Thymus (tissue), 11 donors: ENCODE measurements around the gene GCGR. TPM values are rescaled to one million over a fixed set of nuclear protein-coding genes. Genes with fewer than 3 reads are reported as not detected.

Source experiments
- DNase-seq, 9 donors: peaks; one replicate each; pipeline ENCODE4 v3.0.0-alpha.2; 2013; ENCODE audit warnings: low spot score in 9 of 9, low read depth in 6 of 9, missing footprints in 1 of 9
- H3K27ac ChIP-seq, 2 donors: one replicate each; pipeline ENCODE4 v1.5.1; 2013; ENCODE audit warnings: control low read depth in 1 of 2, low read depth in 1 of 2, low read length in 1 of 2, mild to moderate bottlenecking in 1 of 2, moderate library complexity in 1 of 2
- H3K27me3 ChIP-seq, 2 donors: one replicate each; pipeline ENCODE4 v1.5.1; 2013; ENCODE audit warnings: low read length in 1 of 2; ENCODE audit not compliant: control insufficient read depth in 2 of 2, insufficient read depth in 1 of 2
- H3K36me3 ChIP-seq, 2 donors: one replicate each; pipeline ENCODE4 v1.5.1; 2013; ENCODE audit warnings: low read length in 1 of 2, mild to moderate bottlenecking in 1 of 2, moderate library complexity in 1 of 2; ENCODE audit not compliant: control insufficient read depth in 2 of 2, insufficient read depth in 2 of 2
- H3K4me1 ChIP-seq, 2 donors: one replicate each; pipeline ENCODE4 v1.5.1; 2013; ENCODE audit warnings: low read length in 2 of 2; ENCODE audit not compliant: control insufficient read depth in 2 of 2, insufficient read depth in 2 of 2
- H3K4me3 ChIP-seq, 2 donors: one replicate each; pipeline ENCODE4 v1.5.1; 2013; ENCODE audit warnings: low read length in 2 of 2, control low read depth in 1 of 2, mild to moderate bottlenecking in 1 of 2
- H3K9me3 ChIP-seq, 2 donors: one replicate each; pipeline ENCODE4 v1.5.1; 2013; ENCODE audit warnings: low read length in 1 of 2, mild to moderate bottlenecking in 1 of 2; ENCODE audit not compliant: control insufficient read depth in 2 of 2, insufficient read depth in 1 of 2
- WGBS: extraction: QIAGEN DNeasy Blood & Tissue Kit; methylation state at CpG from one replicate; pipeline ENCODE4 v1.1.7; 2013; 5-methylcytosine and 5-hydroxymethylcytosine counted together
- polyA plus RNA-seq: library from polyadenylated mRNA; stranded (reverse); fragments of 200-250 nt; gene quantifications from one replicate; pipeline ENCODE4 v1.2.3, GENCODE V29; 2013
- total RNA-seq: library from RNA; stranded (reverse); fragments of 120-200 nt; gene quantifications from one replicate; pipeline ENCODE4 v1.2.4, GENCODE V29; 2013
- donor health status: healthy.

GCGR gene
- total and polyA plus RNA-seq, 2 donors: 0.05 to 0.80 TPM

GRCh38 chr17:81843713-81844326, 39.9 kb downstream of the GCGR start:
- Histone ChIP-seq H3K36me3 (peaks cover 57 to 59% of the 10 kb centered on the region in 2 donors), H3K27ac (no peak overlapping the region), H3K4me1 (peaks cover 0 to 8% of the 10 kb centered on the region in 2 donors), H3K9me3 (no peaks in the 10 kb centered on the region), H3K27me3 (peaks cover 0 to 2% of the 10 kb centered on the region in 2 donors), H3K4me3 (no peak overlapping the region)
- 98% methylated on average over 30 of the region's 30 CpGs for WGBS
- DNase-seq: no peak

GRCh38 chr17:81844327-81844851, 40.4 kb downstream of the GCGR start:
- H3K9me3 ChIP-seq: no peaks in the 10 kb centered on the region
- no peak overlapping the region for H3K4me3 ChIP-seq
- H3K4me1 ChIP-seq: peaks cover 0 to 8% of the 10 kb centered on the region in 2 donors
- H3K27ac ChIP-seq: no peak overlapping the region
- peaks cover 59 to 60% of the 10 kb centered on the region in 2 donors for H3K36me3 ChIP-seq
- peaks cover 0 to 2% of the 10 kb centered on the region in 2 donors for H3K27me3 ChIP-seq
- no peak for DNase-seq
- WGBS: 98% methylated on average over 14 of the region's 14 CpGs

- H3K4me1 ChIP-seq: peaks cover 0 to 8% of the 10 kb centered on the region in 2 donors
- peaks cover 60 to 62% of the 10 kb centered on the region in 2 donors for H3K36me3 ChIP-seq
- H3K4me3 ChIP-seq: no peak overlapping the region
- no peak overlapping the region for H3K27ac ChIP-seq
- DNase-seq: no peak
- H3K9me3 ChIP-seq: no peaks in the 10 kb centered on the region
- WGBS: 95% methylated on average over 13 of the region's 13 CpGs
- H3K27me3 ChIP-seq: peaks cover 0 to 2% of the 10 kb centered on the region in 2 donors
Measured at GRCh38 chr17:81844887-81845286, 40.9 kb downstream of the GCGR start.

- Histone ChIP-seq H3K4me3 (no peak overlapping the region), H3K27ac (no peak overlapping the region), H3K4me1 (peaks cover 0 to 8% of the 10 kb centered on the region in 2 donors), H3K27me3 (peaks cover 0 to 2% of the 10 kb centered on the region in 2 donors), H3K9me3 (no peaks in the 10 kb centered on the region), H3K36me3 (peaks cover 60 to 62% of the 10 kb centered on the region in 2 donors)
- DNase-seq: no peak
- 98% methylated on average over 13 of the region's 13 CpGs for WGBS
Measured at GRCh38 chr17:81845361-81845760, 41.4 kb downstream of the GCGR start.

- Histone ChIP-seq H3K9me3 (no peaks in the 10 kb centered on the region), H3K27me3 (peaks cover 0 to 2% of the 10 kb centered on the region in 2 donors), H3K27ac (no peak overlapping the region), H3K4me1 (peaks cover 0 to 6% of the 10 kb centered on the region in 2 donors), H3K36me3 (peaks cover 62 to 64% of the 10 kb centered on the region in 2 donors), H3K4me3 (no peak overlapping the region)
- WGBS: 98% methylated on average over 38 of the region's 38 CpGs
- no peak for DNase-seq
Measured at GRCh38 chr17:81845881-81846742, 42.2 kb downstream of the GCGR start.

- Histone ChIP-seq H3K27me3 (peaks cover 0 to 2% of the 10 kb centered on the region in 2 donors), H3K4me3 (no peak overlapping the region), H3K36me3 (peaks cover 71 to 73% of the 10 kb centered on the region in 2 donors), H3K9me3 (no peaks in the 10 kb centered on the region), H3K27ac (no peak overlapping the region), H3K4me1 (no peaks in the 10 kb centered on the region)
- WGBS: 97% methylated on average over 24 of the region's 24 CpGs
- DNase-seq: no peak
Measured at GRCh38 chr17:81846743-81847689, 43.1 kb downstream of the GCGR start.

- peaks cover 72 to 76% of the 10 kb centered on the region in 2 donors for H3K36me3 ChIP-seq
- no peak overlapping the region for H3K4me3 ChIP-seq
- H3K9me3 ChIP-seq: no peaks in the 10 kb centered on the region
- H3K4me1 ChIP-seq: no peaks in the 10 kb centered on the region
- 98% methylated on average over 12 of the region's 12 CpGs for WGBS
- no peak overlapping the region for H3K27ac ChIP-seq
- DNase-seq: no peak
- H3K27me3 ChIP-seq: peaks cover 0 to 2% of the 10 kb centered on the region in 2 donors
Measured at GRCh38 chr17:81849457-81849856, 45.5 kb downstream of the GCGR start.

GRCh38 chr17:81851423-81851822, 47.5 kb downstream of the GCGR start:
- H3K27me3 ChIP-seq: peaks cover 0 to under 1% of the 10 kb centered on the region in 2 donors
- no peak for DNase-seq
- H3K36me3 ChIP-seq: peaks cover 68 to 72% of the 10 kb centered on the region in 2 donors
- 98% methylated on average over 16 of the region's 16 CpGs for WGBS
- no peaks in the 10 kb centered on the region for H3K9me3 ChIP-seq
- no peak overlapping the region for H3K27ac ChIP-seq
- H3K4me1 ChIP-seq: no peaks in the 10 kb centered on the region
- no peak overlapping the region for H3K4me3 ChIP-seq
